Measurements from ENCODE around the gene SPAG6.

The SPAG6 gene

GRCh38 chr10:22322641-22323160 is 22.6 kb upstream of the SPAG6 start:
- Histone ChIP-seq H4K20me1 (ENCODE audit: insufficient read depth, low read length) (no peaks in the 10 kb centered on the region), H3K79me2 (ENCODE audit: low read length) (peaks cover 69% of the 10 kb centered on the region), H2AFZ (ENCODE audit: low read length) (no peak overlapping the region)

GRCh38 chr10:22323538-22324305 is 21.6 kb upstream of the SPAG6 start:
- Histone ChIP-seq H3K27me3 (replicated peaks; ENCODE audit: insufficient read depth, low read length) (peaks cover 18% of the 10 kb centered on the region), H3K27ac (ENCODE audit: low read length) (peak overlapping the region; percentile 66; the same call in 1 of the 2 replicates), H3K4me3 (ENCODE audit: low read length) (peak overlapping the region; percentile 70), H3K9ac (ENCODE audit: low read length) (peak overlapping the region; percentile 4; the same call in 1 of the 2 replicates), H2AFZ (ENCODE audit: low read length) (no peak overlapping the region), H3F3A (ENCODE audit: insufficient read depth, low read length) (peaks cover 35% of the 10 kb centered on the region), H3K4me1 (ENCODE audit: low read length) (peaks cover 37% of the 10 kb centered on the region), H4K20me1 (ENCODE audit: insufficient read depth, low read length) (no peaks in the 10 kb centered on the region), H3K79me2 (ENCODE audit: low read length) (peaks cover 58% of the 10 kb centered on the region), H3K4me2 (ENCODE audit: low read depth, low read length) (peak overlapping the region; percentile 81), H3K9me3 (replicated peaks; ENCODE audit: insufficient read depth, low read length) (no peaks in the 10 kb centered on the region), H3K9me2 (replicated peaks; ENCODE audit: insufficient read depth, low read length) (no peaks in the 10 kb centered on the region), H3K36me3 (replicated peaks; ENCODE audit: insufficient read depth, low read length) (no peaks in the 10 kb centered on the region; the same call in 1 of the 2 replicates)
- no peak for DNase-seq
- TF ChIP-seq CTCF (IDR thresholded peaks at IDR 0.05; ENCODE audit: low read length), result no peak
- no peak for TF ChIP-seq EZH2 (optimal IDR thresholded peaks at IDR 0.05; ENCODE audit: low read depth, low read length)
- TF ChIP-seq EZH2phosphoT487 (IDR thresholded peaks at IDR 0.05; ENCODE audit: low read length), result no peak

More at GRCh38 chr10:22322641-22323160, 22.6 kb upstream of the SPAG6 start:
- H3K4me2 ChIP-seq (ENCODE audit: low read depth, low read length), result peak overlapping the region; percentile 81
- H3K9ac ChIP-seq (ENCODE audit: low read length), result peak overlapping the region; percentile 69; the same call in 1 of the 2 replicates
- no peaks in the 10 kb centered on the region for H3K9me2 ChIP-seq (replicated peaks; ENCODE audit: insufficient read depth, low read length)
- no peaks in the 10 kb centered on the region; the same call in 1 of the 2 replicates for H3K36me3 ChIP-seq (replicated peaks; ENCODE audit: insufficient read depth, low read length)
- no peak for TF ChIP-seq EZH2 (optimal IDR thresholded peaks at IDR 0.05; ENCODE audit: low read depth, low read length)
- no peak for TF ChIP-seq CTCF (IDR thresholded peaks at IDR 0.05; ENCODE audit: low read length)
- no peak for TF ChIP-seq EZH2phosphoT487 (IDR thresholded peaks at IDR 0.05; ENCODE audit: low read length)
- peaks cover 45% of the 10 kb centered on the region for H3K4me1 ChIP-seq (ENCODE audit: low read length)
- peaks cover 40% of the 10 kb centered on the region for H3F3A ChIP-seq (ENCODE audit: insufficient read depth, low read length)
- H3K27ac ChIP-seq (ENCODE audit: low read length), result no peak overlapping the region
- peak overlapping the region; percentile 70 for H3K4me3 ChIP-seq (ENCODE audit: low read length)
- no peaks in the 10 kb centered on the region for H3K9me3 ChIP-seq (replicated peaks; ENCODE audit: insufficient read depth, low read length)
- peaks cover 18% of the 10 kb centered on the region for H3K27me3 ChIP-seq (replicated peaks; ENCODE audit: insufficient read depth, low read length)
- no peak for DNase-seq

GRCh38 chr10:22324413-22324812 is 20.9 kb upstream of the SPAG6 start:
- peak overlapping the region; percentile 66; the same call in 1 of the 2 replicates for H3K27ac ChIP-seq (ENCODE audit: low read length)
- H3K9me2 ChIP-seq (replicated peaks; ENCODE audit: insufficient read depth, low read length), result no peaks in the 10 kb centered on the region
- H3K36me3 ChIP-seq (replicated peaks; ENCODE audit: insufficient read depth, low read length), result peaks cover 4% of the 10 kb centered on the region; the same call in 1 of the 2 replicates
- peak overlapping the region; percentile 58; the same call in 1 of the 2 replicates for H3K9ac ChIP-seq (ENCODE audit: low read length)
- peak overlapping the region; percentile 81 for H3K4me2 ChIP-seq (ENCODE audit: low read depth, low read length)
- H3K79me2 ChIP-seq (ENCODE audit: low read length), result peaks cover 53% of the 10 kb centered on the region
- H3F3A ChIP-seq (ENCODE audit: insufficient read depth, low read length), result peaks cover 33% of the 10 kb centered on the region
- no peak for DNase-seq
- no peaks in the 10 kb centered on the region for H4K20me1 ChIP-seq (ENCODE audit: insufficient read depth, low read length)
- peaks cover 18% of the 10 kb centered on the region for H3K27me3 ChIP-seq (replicated peaks; ENCODE audit: insufficient read depth, low read length)
- H3K4me1 ChIP-seq (ENCODE audit: low read length), result peaks cover 30% of the 10 kb centered on the region
- no peaks in the 10 kb centered on the region for H3K9me3 ChIP-seq (replicated peaks; ENCODE audit: insufficient read depth, low read length)
- TF ChIP-seq EZH2 (optimal IDR thresholded peaks at IDR 0.05; ENCODE audit: low read depth, low read length) (no peak), EZH2phosphoT487 (IDR thresholded peaks at IDR 0.05; ENCODE audit: low read length) (no peak), CTCF (IDR thresholded peaks at IDR 0.05; ENCODE audit: low read length) (no peak)
- no peak overlapping the region for H2AFZ ChIP-seq (ENCODE audit: low read length)
- H3K4me3 ChIP-seq (ENCODE audit: low read length), result peak overlapping the region; percentile 70
